HEK293 (cell line): Measurements from ENCODE around the gene GNB5.

Source experiments
- CTCF ChIA-PET: fragments of 350-600 bp; formaldehyde crosslinking; extraction: SDS; loops from one replicate; lab custom pipeline; 2021; ENCODE audit warnings: antibody characterized with exemption; lab: Yijun Ruan, JAX
- POLR2A ChIA-PET: fragments of 300-600 bp; formaldehyde crosslinking; extraction: SDS; loops from one replicate; lab custom pipeline; 2020; ENCODE audit warnings: antibody characterized with exemption, inconsistent platforms; lab: Yijun Ruan, JAX
- H3K27ac ChIP-seq: fragments of 200-500 bp; sonication (Bioruptor generic); 2 replicates; pipeline ENCODE4 v1.5.1; 2014; ENCODE audit warnings: low read depth, low read length, control low read depth, inconsistent platforms; ENCODE audit errors: extremely low read depth
- H3K36me3 ChIP-seq, 2 experiments: fragments of 200-500 bp in 1 of 2; sonication (Bioruptor generic) in 1 of 2; 1 replicate in 1 of 2; 2 replicates in 1 of 2; pipeline ENCODE4 v1.5.1; 2014 to 2017; ENCODE audit warnings: inconsistent platforms in 2 of 2, low read length in 2 of 2; ENCODE audit not compliant: control insufficient read depth in 2 of 2, insufficient read depth in 1 of 2
- H3K4me1 ChIP-seq: fragments of 200-500 bp; sonication (Bioruptor generic); 2 replicates; pipeline ENCODE4 v1.5.1; 2014; ENCODE audit warnings: mild to moderate bottlenecking, low read length, inconsistent platforms; ENCODE audit not compliant: control insufficient read depth, insufficient read depth
- H3K4me3 ChIP-seq: 2 replicates; pipeline ENCODE4 v1.5.1; 2011; ENCODE audit warnings: low read depth, mild to moderate bottlenecking, control low read depth, low read length, moderate library complexity
- H3K9me3 ChIP-seq: fragments of 200-500 bp; sonication (Bioruptor generic); 2 replicates; pipeline ENCODE4 v1.5.1; 2014; ENCODE audit warnings: low read depth, low read length, inconsistent platforms; ENCODE audit not compliant: control insufficient read depth, insufficient read depth
- HOXC10 ChIP-seq: sonication (generic); formaldehyde crosslinking; IDR thresholded peaks from 2 replicates; pipeline ENCODE4 v1.8.1; 2023; ENCODE audit warnings: mild to moderate bottlenecking, missing genetic modification reagents
- OVOL3 ChIP-seq: fragments of 450-650 bp; formaldehyde crosslinking; IDR thresholded peaks from 2 replicates; pipeline ENCODE4 v1.5.1; 2016; ENCODE audit warnings: missing biosample characterization, missing genetic modification characterization
- SALL2 ChIP-seq: fragments of 450-650 bp; formaldehyde crosslinking; IDR thresholded peaks from 2 replicates; pipeline ENCODE4 v1.5.0; 2017; ENCODE audit warnings: missing biosample characterization, mild to moderate bottlenecking, missing genetic modification characterization, borderline replicate concordance
- SCRT2 ChIP-seq: fragments of 450-650 bp; formaldehyde crosslinking; IDR thresholded peaks from 2 replicates; pipeline ENCODE4 v1.5.1; 2016; ENCODE audit warnings: missing biosample characterization, missing genetic modification characterization
- ZIC2 ChIP-seq: fragments of 450-650 bp; formaldehyde crosslinking; IDR thresholded peaks from 2 replicates; pipeline ENCODE4 v1.5.1; 2016; ENCODE audit warnings: missing biosample characterization, missing genetic modification characterization
- ZNF146 ChIP-seq: fragments of 450-650 bp; formaldehyde crosslinking; IDR thresholded peaks from 2 replicates; pipeline ENCODE4 v1.5.1; 2016; ENCODE audit warnings: missing biosample characterization, missing genetic modification characterization
- ZNF24 ChIP-seq: fragments of 450-650 bp; formaldehyde crosslinking; IDR thresholded peaks from 2 replicates; pipeline ENCODE4 v1.5.1; 2016; ENCODE audit warnings: missing biosample characterization, missing genetic modification characterization
- ZNF292 ChIP-seq: fragments of 450-650 bp; formaldehyde crosslinking; IDR thresholded peaks from 2 replicates; pipeline ENCODE4 v1.5.1; 2016; ENCODE audit warnings: low read depth, missing biosample characterization, missing genetic modification characterization, borderline replicate concordance
- ZNF391 ChIP-seq: fragments of 450-650 bp; formaldehyde crosslinking; IDR thresholded peaks from 2 replicates; pipeline ENCODE4 v1.5.1; 2016; ENCODE audit warnings: low read depth, missing biosample characterization, missing genetic modification characterization, borderline replicate concordance
- ZNF514 ChIP-seq: fragments of 450-650 bp; formaldehyde crosslinking; IDR thresholded peaks from 2 replicates; pipeline ENCODE4 v1.5.1; 2016; ENCODE audit warnings: missing biosample characterization, missing genetic modification characterization
- ZNF529 ChIP-seq: fragments of 450-650 bp; formaldehyde crosslinking; IDR thresholded peaks from 2 replicates; pipeline ENCODE4 v1.5.1; 2017; ENCODE audit warnings: missing genetic modification characterization, missing biosample characterization; ENCODE audit not compliant: insufficient replicate concordance
- ZNF677 ChIP-seq: fragments of 450-650 bp; IDR thresholded peaks from 2 replicates; pipeline ENCODE4 v1.5.0; 2018; ENCODE audit warnings: missing biosample characterization, mild to moderate bottlenecking, missing genetic modification characterization, moderate library complexity
- ZNF785 ChIP-seq: fragments of 450-650 bp; formaldehyde crosslinking; IDR thresholded peaks from 2 replicates; pipeline ENCODE4 v1.5.1; 2016; ENCODE audit warnings: missing biosample characterization, missing genetic modification characterization
- TF ChIP-seq, protein P1 (sequence below): fragments of 450-650 bp; formaldehyde crosslinking; IDR thresholded peaks from 2 replicates; pipeline ENCODE4 v1.5.1; 2016; ENCODE audit warnings: missing biosample characterization, missing genetic modification characterization
- TF ChIP-seq, protein P2 (sequence below): fragments of 450-650 bp; formaldehyde crosslinking; IDR thresholded peaks from 2 replicates; pipeline ENCODE4 v1.5.1; 2017; ENCODE audit warnings: missing biosample characterization, missing genetic modification characterization
- TF ChIP-seq, protein P3 (sequence below): fragments of 450-650 bp; formaldehyde crosslinking; IDR thresholded peaks from 2 replicates; pipeline ENCODE4 v1.5.1; 2016; ENCODE audit warnings: missing biosample characterization, missing genetic modification characterization

Gene GNB5

DNA sequence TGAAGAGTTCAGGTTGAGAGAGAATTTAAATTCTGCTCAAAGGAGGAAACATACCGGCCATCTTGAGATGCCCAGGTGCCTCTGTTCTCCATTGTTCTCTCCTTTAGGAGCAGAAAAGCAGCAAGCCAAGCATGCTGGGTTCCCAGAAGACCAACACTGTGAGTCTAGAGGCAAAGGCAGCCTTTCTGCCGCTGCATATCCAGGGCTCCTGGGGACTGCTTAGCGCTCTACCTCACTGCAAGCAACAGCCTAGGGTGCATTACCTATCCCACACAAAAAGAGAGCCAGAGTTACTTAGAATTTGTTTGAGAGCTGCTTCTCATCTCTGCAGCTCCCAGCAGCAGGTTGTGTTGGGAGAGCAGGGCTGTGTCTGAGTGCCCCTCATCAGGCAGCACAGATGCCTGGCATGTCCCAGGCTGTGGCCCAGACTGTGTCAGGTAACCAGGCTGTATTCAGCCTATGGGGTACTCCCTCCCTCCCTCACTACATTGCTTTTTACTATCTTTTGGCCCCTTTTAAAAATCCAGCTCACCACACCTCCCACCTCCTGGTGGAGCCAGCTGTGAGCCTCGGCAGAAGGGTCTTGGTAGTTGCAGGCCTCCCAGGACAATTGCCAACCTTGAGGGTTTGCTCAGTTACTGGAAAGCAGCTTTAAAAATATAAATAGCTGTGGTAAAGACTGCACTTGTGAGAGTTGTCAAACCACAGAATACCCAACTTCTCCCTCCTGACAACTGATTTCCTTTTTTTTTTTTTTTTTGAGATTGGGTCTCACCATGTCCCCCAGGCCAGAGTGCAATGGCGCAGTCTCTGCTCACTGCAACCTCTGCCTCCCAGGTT is 108.8 kb downstream of the GNB5 start:
- Histone ChIP-seq H3K4me1 (no peaks in the 10 kb centered on the region), H3K4me3 (no peak overlapping the region), H3K27ac (no peak overlapping the region), H3K36me3 (no peaks in the 10 kb centered on the region), H3K9me3 (no peaks in the 10 kb centered on the region)
- POLR2A ChIA-PET, result no interaction called here
- TF ChIP-seq, protein P1, sequence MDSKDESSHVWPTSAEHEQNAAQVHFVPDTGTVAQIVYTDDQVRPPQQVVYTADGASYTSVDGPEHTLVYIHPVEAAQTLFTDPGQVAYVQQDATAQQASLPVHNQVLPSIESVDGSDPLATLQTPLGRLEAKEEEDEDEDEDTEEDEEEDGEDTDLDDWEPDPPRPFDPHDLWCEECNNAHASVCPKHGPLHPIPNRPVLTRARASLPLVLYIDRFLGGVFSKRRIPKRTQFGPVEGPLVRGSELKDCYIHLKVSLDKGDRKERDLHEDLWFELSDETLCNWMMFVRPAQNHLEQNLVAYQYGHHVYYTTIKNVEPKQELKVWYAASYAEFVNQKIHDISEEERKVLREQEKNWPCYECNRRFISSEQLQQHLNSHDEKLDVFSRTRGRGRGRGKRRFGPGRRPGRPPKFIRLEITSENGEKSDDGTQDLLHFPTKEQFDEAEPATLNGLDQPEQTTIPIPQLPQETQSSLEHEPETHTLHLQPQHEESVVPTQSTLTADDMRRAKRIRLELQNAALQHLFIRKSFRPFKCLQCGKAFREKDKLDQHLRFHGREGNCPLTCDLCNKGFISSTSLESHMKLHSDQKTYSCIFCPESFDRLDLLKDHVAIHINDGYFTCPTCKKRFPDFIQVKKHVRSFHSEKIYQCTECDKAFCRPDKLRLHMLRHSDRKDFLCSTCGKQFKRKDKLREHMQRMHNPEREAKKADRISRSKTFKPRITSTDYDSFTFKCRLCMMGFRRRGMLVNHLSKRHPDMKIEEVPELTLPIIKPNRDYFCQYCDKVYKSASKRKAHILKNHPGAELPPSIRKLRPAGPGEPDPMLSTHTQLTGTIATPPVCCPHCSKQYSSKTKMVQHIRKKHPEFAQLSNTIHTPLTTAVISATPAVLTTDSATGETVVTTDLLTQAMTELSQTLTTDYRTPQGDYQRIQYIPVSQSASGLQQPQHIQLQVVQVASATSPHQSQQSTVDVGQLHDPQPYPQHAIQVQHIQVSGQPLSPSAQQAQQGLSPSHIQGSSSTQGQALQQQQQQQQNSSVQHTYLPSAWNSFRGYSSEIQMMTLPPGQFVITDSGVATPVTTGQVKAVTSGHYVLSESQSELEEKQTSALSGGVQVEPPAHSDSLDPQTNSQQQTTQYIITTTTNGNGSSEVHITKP (tag by site-specific recombination), result 0 out of 2 replicates have a peak, but pooled peaks have one; percentile 17
- no peak for TF ChIP-seq SCRT2 (tag by site-specific recombination)
- CTCF ChIA-PET, result interaction anchor here (1.9 kb wide), 1 partner anchor 11 kb away, joined by 4 read pairs; no protein-coding TSS in a partner anchor

DNA sequence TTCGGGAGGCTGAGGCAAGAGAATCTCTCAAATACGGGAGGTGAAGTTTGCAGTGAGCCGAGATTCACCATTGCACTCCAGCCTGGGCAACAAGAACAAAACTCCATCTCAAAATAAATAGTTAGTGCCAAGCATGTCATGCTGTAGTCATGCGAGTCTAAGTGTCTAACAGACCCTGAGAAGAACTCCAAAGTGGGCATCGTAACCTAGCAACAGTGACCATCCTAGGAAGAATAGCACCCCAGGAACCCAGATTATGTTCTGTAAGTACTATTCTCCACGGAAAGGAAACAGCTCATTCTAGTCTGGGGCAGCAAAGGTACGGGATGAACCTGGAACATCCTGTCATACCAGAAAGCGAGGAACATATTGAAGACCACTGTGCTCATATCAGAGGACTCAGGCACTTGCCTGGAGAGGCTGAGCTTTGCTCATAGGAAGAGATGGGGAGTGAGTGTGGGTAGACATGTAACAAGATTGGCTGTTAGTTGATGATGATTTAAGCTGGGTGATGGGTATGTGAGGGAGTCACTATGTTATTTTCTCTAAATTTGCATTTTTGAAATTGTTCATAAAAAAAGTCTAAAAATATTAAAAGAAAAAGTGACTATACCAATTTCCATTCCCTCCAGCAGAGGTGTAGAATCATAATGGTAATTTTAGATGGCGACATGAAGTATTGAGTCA is 110.3 kb downstream of the GNB5 start:
- H3K4me1 ChIP-seq, result no peaks in the 10 kb centered on the region
- ChIA-PET CTCF (interaction anchor here (0.6 to 1.3 kb wide), 2 partner anchors 100 to 127 kb away, joined by 3 read pairs; no protein-coding TSS in a partner anchor), POLR2A (no interaction called here)
- H3K4me3 ChIP-seq, result no peak overlapping the region
- no peaks in the 10 kb centered on the region for H3K9me3 ChIP-seq
- TF ChIP-seq ZNF292 (no peak), ZNF785 (no peak), SALL2 (tag by site-specific recombination) (no peak), ZIC2 (tag by site-specific recombination) (no peak), HOXC10 (CRISPR knock-in tag) (no peak), OVOL3 (tag by site-specific recombination) (no peak), ZNF514 (tag by site-specific recombination) (no peak), ZNF529 (tag by site-specific recombination) (no peak), ZNF24 (tag by site-specific recombination) (no peak), ZNF391 (tag by site-specific recombination) (no peak), ZNF146 (no peak), ZNF677 (no peak)
- TF ChIP-seq, protein P2, sequence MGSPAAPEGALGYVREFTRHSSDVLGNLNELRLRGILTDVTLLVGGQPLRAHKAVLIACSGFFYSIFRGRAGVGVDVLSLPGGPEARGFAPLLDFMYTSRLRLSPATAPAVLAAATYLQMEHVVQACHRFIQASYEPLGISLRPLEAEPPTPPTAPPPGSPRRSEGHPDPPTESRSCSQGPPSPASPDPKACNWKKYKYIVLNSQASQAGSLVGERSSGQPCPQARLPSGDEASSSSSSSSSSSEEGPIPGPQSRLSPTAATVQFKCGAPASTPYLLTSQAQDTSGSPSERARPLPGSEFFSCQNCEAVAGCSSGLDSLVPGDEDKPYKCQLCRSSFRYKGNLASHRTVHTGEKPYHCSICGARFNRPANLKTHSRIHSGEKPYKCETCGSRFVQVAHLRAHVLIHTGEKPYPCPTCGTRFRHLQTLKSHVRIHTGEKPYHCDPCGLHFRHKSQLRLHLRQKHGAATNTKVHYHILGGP (tag by site-specific recombination), result no peak
- TF ChIP-seq, protein P3, sequence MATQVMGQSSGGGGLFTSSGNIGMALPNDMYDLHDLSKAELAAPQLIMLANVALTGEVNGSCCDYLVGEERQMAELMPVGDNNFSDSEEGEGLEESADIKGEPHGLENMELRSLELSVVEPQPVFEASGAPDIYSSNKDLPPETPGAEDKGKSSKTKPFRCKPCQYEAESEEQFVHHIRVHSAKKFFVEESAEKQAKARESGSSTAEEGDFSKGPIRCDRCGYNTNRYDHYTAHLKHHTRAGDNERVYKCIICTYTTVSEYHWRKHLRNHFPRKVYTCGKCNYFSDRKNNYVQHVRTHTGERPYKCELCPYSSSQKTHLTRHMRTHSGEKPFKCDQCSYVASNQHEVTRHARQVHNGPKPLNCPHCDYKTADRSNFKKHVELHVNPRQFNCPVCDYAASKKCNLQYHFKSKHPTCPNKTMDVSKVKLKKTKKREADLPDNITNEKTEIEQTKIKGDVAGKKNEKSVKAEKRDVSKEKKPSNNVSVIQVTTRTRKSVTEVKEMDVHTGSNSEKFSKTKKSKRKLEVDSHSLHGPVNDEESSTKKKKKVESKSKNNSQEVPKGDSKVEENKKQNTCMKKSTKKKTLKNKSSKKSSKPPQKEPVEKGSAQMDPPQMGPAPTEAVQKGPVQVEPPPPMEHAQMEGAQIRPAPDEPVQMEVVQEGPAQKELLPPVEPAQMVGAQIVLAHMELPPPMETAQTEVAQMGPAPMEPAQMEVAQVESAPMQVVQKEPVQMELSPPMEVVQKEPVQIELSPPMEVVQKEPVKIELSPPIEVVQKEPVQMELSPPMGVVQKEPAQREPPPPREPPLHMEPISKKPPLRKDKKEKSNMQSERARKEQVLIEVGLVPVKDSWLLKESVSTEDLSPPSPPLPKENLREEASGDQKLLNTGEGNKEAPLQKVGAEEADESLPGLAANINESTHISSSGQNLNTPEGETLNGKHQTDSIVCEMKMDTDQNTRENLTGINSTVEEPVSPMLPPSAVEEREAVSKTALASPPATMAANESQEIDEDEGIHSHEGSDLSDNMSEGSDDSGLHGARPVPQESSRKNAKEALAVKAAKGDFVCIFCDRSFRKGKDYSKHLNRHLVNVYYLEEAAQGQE (tag by site-specific recombination), result no peak
- no peaks in the 10 kb centered on the region for H3K36me3 ChIP-seq
- no peak overlapping the region for H3K27ac ChIP-seq
